ENCODE measurements around the gene ATG2A. TPM values are rescaled to one million over a fixed set of nuclear protein-coding genes. Genes with fewer than 3 reads are reported as not detected.

ATG2A gene
- total and polyA plus RNA-seq, 9 of the 15 experiments (the other 6 are each of a cell fraction or from before 2014, with no cell fraction given) = 0.25 to 45.9 (median 5.2) TPM

- TF ChIP-seq ZNF512 (tag; IDR thresholded peaks at IDR 0.05) = no peak
- TF ChIP-seq ZNF592 (IDR thresholded peaks at IDR 0.05) = 0 out of 2 replicates have a peak, but pooled peaks have one; percentile 21
- 0 out of 2 replicates have a peak, but pooled peaks have one; percentile 1 for TF ChIP-seq FOXP4 (CRISPR knock-in tag; IDR thresholded peaks at IDR 0.05; ENCODE audit: borderline replicate concordance)
- TF ChIP-seq ZNF561 (CRISPR knock-in tag; conservative IDR thresholded peaks at IDR 0.05) = no peak
- TF ChIP-seq BDP1 (IDR thresholded peaks at IDR 0.05; ENCODE audit: insufficient read depth, insufficient read length) = no peak
- no peak for TF ChIP-seq LARP7 (IDR thresholded peaks at IDR 0.05)
- no peak for TF ChIP-seq NR2C1 (IDR thresholded peaks at IDR 0.05)
- TF ChIP-seq NR2C1 (tag; IDR thresholded peaks at IDR 0.05) = no peak
- no peak for TF ChIP-seq PHB2 (IDR thresholded peaks at IDR 0.05; ENCODE audit: low read depth)
- TF ChIP-seq NELFE (IDR thresholded peaks at IDR 0.05; ENCODE audit: insufficient read depth, insufficient read length) = no peak
- peak; percentile 74; the same call in 1 of the 2 replicates for TF ChIP-seq ZBTB33 (CRISPR knock-in tag; IDR thresholded peaks at IDR 0.05)
- TF ChIP-seq ZNF668 (CRISPR knock-in tag; IDR thresholded peaks at IDR 0.05) = no peak
- peak; percentile 64 for TF ChIP-seq VEZF1 (CRISPR knock-in tag; IDR thresholded peaks at IDR 0.05)
- no peak for TF ChIP-seq E2F3 (CRISPR knock-in tag; IDR thresholded peaks at IDR 0.05)
- no peak for TF ChIP-seq COPS2 (conservative IDR thresholded peaks at IDR 0.05)
- no peak for TF ChIP-seq ZNF41 (CRISPR knock-in tag; conservative IDR thresholded peaks at IDR 0.05)
- no peak for TF ChIP-seq PRMT5 (CRISPR knock-in tag; IDR thresholded peaks at IDR 0.05)
Observed at GRCh38 chr11:64864473-64865285, 52.3 kb downstream of the ATG2A start (continued).

All from K562 (cell line).